DND-41 (cell line): ENCODE data around the gene C6orf132.

ENCODE experiments used
- EZH2 ChIP-seq: IDR thresholded peaks from 3 replicates; pipeline ENCODE4 v1.6.1; 2012; ENCODE audit warnings: borderline replicate concordance, low read depth, mild to moderate bottlenecking, moderate library complexity, low read length, inconsistent platforms; ENCODE audit not compliant: severe bottlenecking
- TF ChIP-seq, protein P1 (sequence below): IDR thresholded peaks from 2 replicates; pipeline ENCODE4 v1.5.1; 2012; ENCODE audit warnings: borderline replicate concordance, low read length, moderate library complexity, mild to moderate bottlenecking; ENCODE audit not compliant: poor library complexity, severe bottlenecking; ENCODE audit errors: extremely low read depth

- TF ChIP-seq, protein P1, sequence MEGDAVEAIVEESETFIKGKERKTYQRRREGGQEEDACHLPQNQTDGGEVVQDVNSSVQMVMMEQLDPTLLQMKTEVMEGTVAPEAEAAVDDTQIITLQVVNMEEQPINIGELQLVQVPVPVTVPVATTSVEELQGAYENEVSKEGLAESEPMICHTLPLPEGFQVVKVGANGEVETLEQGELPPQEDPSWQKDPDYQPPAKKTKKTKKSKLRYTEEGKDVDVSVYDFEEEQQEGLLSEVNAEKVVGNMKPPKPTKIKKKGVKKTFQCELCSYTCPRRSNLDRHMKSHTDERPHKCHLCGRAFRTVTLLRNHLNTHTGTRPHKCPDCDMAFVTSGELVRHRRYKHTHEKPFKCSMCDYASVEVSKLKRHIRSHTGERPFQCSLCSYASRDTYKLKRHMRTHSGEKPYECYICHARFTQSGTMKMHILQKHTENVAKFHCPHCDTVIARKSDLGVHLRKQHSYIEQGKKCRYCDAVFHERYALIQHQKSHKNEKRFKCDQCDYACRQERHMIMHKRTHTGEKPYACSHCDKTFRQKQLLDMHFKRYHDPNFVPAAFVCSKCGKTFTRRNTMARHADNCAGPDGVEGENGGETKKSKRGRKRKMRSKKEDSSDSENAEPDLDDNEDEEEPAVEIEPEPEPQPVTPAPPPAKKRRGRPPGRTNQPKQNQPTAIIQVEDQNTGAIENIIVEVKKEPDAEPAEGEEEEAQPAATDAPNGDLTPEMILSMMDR, result no peak
- no peak for TF ChIP-seq EZH2
These were observed 3.5 kb downstream of the C6orf132 start for GRCh38 chr6:42138630-42139619.
